Neural cell (in vitro differentiated cells): ENCODE data around the gene TSR3. TPM values are rescaled to one million over a fixed set of nuclear protein-coding genes. Genes with fewer than 3 reads are reported as not detected.

Experiments used
- H2AFZ ChIP-seq: fragments of 200-600, 300-800 bp; sonication (generic), shearing (Covaris generic); 2 replicates; pipeline ENCODE4 v1.6.0; 2014; ENCODE audit warnings: low read depth, mild to moderate bottlenecking, antibody characterized with exemption, low read length, moderate library complexity
- H3F3A ChIP-seq: fragments of 200-600 bp; shearing (Covaris generic); 2 replicates; pipeline ENCODE4 v1.6.1; 2016; ENCODE audit warnings: mild to moderate bottlenecking, moderate library complexity, mixed read lengths, antibody characterized with exemption, low read length; ENCODE audit not compliant: insufficient read depth, poor library complexity, severe bottlenecking
- H3K27ac ChIP-seq: fragments of 200-600, 300-800 bp; sonication (generic), shearing (Covaris generic); 2 replicates; pipeline ENCODE4 v1.5.1; 2014; ENCODE audit warnings: mild to moderate bottlenecking, low read length, moderate library complexity
- H3K27me3 ChIP-seq: fragments of 300-800, 200-600 bp; sonication (generic), shearing (Covaris generic); 2 replicates; pipeline ENCODE4 v1.6.0; 2014; ENCODE audit warnings: mild to moderate bottlenecking, low read depth, low read length, moderate library complexity; ENCODE audit not compliant: insufficient read depth
- H3K36me3 ChIP-seq: fragments of 300-800, 200-600 bp; sonication (generic), shearing (Covaris generic); 2 replicates; pipeline ENCODE4 v1.5.1; 2014; ENCODE audit warnings: mild to moderate bottlenecking, antibody characterized with exemption, low read length, moderate library complexity; ENCODE audit not compliant: insufficient read depth
- H3K4me2 ChIP-seq: fragments of 300-800, 200-600 bp; sonication (generic), shearing (Covaris generic); 2 replicates; pipeline ENCODE4 v1.6.0; 2014; ENCODE audit warnings: mild to moderate bottlenecking, low read length
- H3K4me3 ChIP-seq: fragments of 300-800, 200-600 bp; sonication (generic), shearing (Covaris generic); 2 replicates; pipeline ENCODE4 v1.5.1; 2014; ENCODE audit warnings: mild to moderate bottlenecking, low read length, moderate library complexity
- H3K79me2 ChIP-seq: fragments of 200-600 bp; shearing (Covaris generic); replicated peaks from 2 replicates; pipeline ENCODE4 v1.6.0; 2014; ENCODE audit warnings: mild to moderate bottlenecking, low read length, moderate library complexity; ENCODE audit not compliant: insufficient read depth
- H3K9ac ChIP-seq: fragments of 300-800, 200-600 bp; sonication (generic), shearing (Covaris generic); 2 replicates; pipeline ENCODE4 v1.6.1; 2016; ENCODE audit warnings: mild to moderate bottlenecking, low read length, mixed read lengths
- H3K9me2 ChIP-seq: fragments of 200-600 bp; shearing (Covaris generic); 2 replicates; pipeline ENCODE4 v1.6.1; 2016; ENCODE audit warnings: mild to moderate bottlenecking, low read length, mixed read lengths; ENCODE audit not compliant: insufficient read depth
- H3K9me3 ChIP-seq: fragments of 200-600, 300-800 bp; sonication (generic), shearing (Covaris generic); 2 replicates; pipeline ENCODE4 v1.6.1; 2016; ENCODE audit warnings: mild to moderate bottlenecking, mixed run types, low read length, moderate library complexity, mixed read lengths
- H4K20me1 ChIP-seq: fragments of 200-600 bp; shearing (Covaris generic); 2 replicates; pipeline ENCODE4 v1.6.1; 2016; ENCODE audit warnings: mild to moderate bottlenecking, mixed run types; ENCODE audit not compliant: insufficient read depth
- CTCF ChIP-seq: fragments of 450-650 bp; IDR thresholded peaks from 2 replicates; pipeline ENCODE4 v1.5.1; 2014; ENCODE audit warnings: antibody characterized with exemption, mild to moderate bottlenecking, moderate library complexity; ENCODE audit not compliant: poor library complexity, severe bottlenecking
- EP300 ChIP-seq: fragments of 450-650 bp; conservative IDR thresholded peaks from 2 replicates; pipeline ENCODE4 v1.6.1; 2014; ENCODE audit warnings: antibody characterized with exemption, mild to moderate bottlenecking, moderate library complexity; ENCODE audit not compliant: poor library complexity, severe bottlenecking
- EZH2 ChIP-seq: fragments of 200-600, 300-800 bp; shearing (Covaris generic), sonication (generic); IDR thresholded peaks from 2 replicates; pipeline ENCODE4 v1.6.1; 2014; ENCODE audit warnings: antibody characterized with exemption, low read length, borderline replicate concordance, mild to moderate bottlenecking; ENCODE audit not compliant: insufficient read depth, poor library complexity, severe bottlenecking
- MXI1 ChIP-seq: fragments of 450-650 bp; conservative IDR thresholded peaks from 2 replicates; pipeline ENCODE4 v1.6.1; 2014; ENCODE audit warnings: antibody characterized with exemption, mild to moderate bottlenecking; ENCODE audit not compliant: poor library complexity, severe bottlenecking
- POLR2AphosphoS5 ChIP-seq: IDR thresholded peaks from 2 replicates; pipeline ENCODE4 v1.6.1; 2012
- RAD21 ChIP-seq: fragments of 450-650 bp; conservative IDR thresholded peaks from 2 replicates; pipeline ENCODE4 v1.6.1; 2014; ENCODE audit warnings: antibody characterized with exemption, mild to moderate bottlenecking, moderate library complexity
- SMC3 ChIP-seq: fragments of 450-650 bp; conservative IDR thresholded peaks from 2 replicates; pipeline ENCODE4 v1.6.1; 2014; ENCODE audit warnings: antibody characterized with exemption, mild to moderate bottlenecking, moderate library complexity; ENCODE audit not compliant: poor library complexity
- TAF1 ChIP-seq: IDR thresholded peaks from 2 replicates; pipeline ENCODE4 v1.6.1; 2012; ENCODE audit warnings: low read depth
- polyA plus RNA-seq: library from polyadenylated mRNA; depleted of rRNA; stranded (reverse); fragments of >200 nt; gene quantifications from 2 replicates; pipeline ENCODE4 v1.2.3, GENCODE V29; 2014
- TF ChIP-seq, protein P1 (sequence below): IDR thresholded peaks from 2 replicates; pipeline ENCODE4 v1.6.1; 2012; ENCODE audit warnings: borderline replicate concordance

Gene TSR3
- polyA plus RNA-seq, 1 donor from 2014 or later = 102 TPM

GRCh38 chr16:1326946-1327618, 24.6 kb downstream of the TSR3 start (continued):
- TF ChIP-seq, protein P1, sequence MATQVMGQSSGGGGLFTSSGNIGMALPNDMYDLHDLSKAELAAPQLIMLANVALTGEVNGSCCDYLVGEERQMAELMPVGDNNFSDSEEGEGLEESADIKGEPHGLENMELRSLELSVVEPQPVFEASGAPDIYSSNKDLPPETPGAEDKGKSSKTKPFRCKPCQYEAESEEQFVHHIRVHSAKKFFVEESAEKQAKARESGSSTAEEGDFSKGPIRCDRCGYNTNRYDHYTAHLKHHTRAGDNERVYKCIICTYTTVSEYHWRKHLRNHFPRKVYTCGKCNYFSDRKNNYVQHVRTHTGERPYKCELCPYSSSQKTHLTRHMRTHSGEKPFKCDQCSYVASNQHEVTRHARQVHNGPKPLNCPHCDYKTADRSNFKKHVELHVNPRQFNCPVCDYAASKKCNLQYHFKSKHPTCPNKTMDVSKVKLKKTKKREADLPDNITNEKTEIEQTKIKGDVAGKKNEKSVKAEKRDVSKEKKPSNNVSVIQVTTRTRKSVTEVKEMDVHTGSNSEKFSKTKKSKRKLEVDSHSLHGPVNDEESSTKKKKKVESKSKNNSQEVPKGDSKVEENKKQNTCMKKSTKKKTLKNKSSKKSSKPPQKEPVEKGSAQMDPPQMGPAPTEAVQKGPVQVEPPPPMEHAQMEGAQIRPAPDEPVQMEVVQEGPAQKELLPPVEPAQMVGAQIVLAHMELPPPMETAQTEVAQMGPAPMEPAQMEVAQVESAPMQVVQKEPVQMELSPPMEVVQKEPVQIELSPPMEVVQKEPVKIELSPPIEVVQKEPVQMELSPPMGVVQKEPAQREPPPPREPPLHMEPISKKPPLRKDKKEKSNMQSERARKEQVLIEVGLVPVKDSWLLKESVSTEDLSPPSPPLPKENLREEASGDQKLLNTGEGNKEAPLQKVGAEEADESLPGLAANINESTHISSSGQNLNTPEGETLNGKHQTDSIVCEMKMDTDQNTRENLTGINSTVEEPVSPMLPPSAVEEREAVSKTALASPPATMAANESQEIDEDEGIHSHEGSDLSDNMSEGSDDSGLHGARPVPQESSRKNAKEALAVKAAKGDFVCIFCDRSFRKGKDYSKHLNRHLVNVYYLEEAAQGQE = no peak
- no peak for TF ChIP-seq POLR2AphosphoS5

- H3K27me3 ChIP-seq = peaks cover 3% of the 10 kb centered on the region
- no peak overlapping the region for H3K9ac ChIP-seq
- H4K20me1 ChIP-seq = no peaks in the 10 kb centered on the region
- no peaks in the 10 kb centered on the region for H3F3A ChIP-seq
- no peak overlapping the region for H3K27ac ChIP-seq
- TF ChIP-seq SMC3 = no peak
- no peak for TF ChIP-seq RAD21
- TF ChIP-seq EZH2 = no peak
- no peak for TF ChIP-seq MXI1
- TF ChIP-seq CTCF = no peak
- no peak for TF ChIP-seq EP300
- TF ChIP-seq POLR2AphosphoS5 = no peak
- no peak for TF ChIP-seq TAF1
- TF ChIP-seq, protein P1 = no peak
- H3K36me3 ChIP-seq = no peaks in the 10 kb centered on the region
- H3K4me2 ChIP-seq = no peak overlapping the region
- H3K79me2 ChIP-seq = no peaks in the 10 kb centered on the region
- no peak overlapping the region for H3K4me3 ChIP-seq
- no peaks in the 10 kb centered on the region for H3K9me2 ChIP-seq
- no peak overlapping the region for H2AFZ ChIP-seq
- H3K9me3 ChIP-seq = no peaks in the 10 kb centered on the region
These were observed 25.3 kb downstream of the TSR3 start for GRCh38 chr16:1326391-1326790.
